Measurements from ENCODE around the gene THBS1.

Gene THBS1

DNA sequence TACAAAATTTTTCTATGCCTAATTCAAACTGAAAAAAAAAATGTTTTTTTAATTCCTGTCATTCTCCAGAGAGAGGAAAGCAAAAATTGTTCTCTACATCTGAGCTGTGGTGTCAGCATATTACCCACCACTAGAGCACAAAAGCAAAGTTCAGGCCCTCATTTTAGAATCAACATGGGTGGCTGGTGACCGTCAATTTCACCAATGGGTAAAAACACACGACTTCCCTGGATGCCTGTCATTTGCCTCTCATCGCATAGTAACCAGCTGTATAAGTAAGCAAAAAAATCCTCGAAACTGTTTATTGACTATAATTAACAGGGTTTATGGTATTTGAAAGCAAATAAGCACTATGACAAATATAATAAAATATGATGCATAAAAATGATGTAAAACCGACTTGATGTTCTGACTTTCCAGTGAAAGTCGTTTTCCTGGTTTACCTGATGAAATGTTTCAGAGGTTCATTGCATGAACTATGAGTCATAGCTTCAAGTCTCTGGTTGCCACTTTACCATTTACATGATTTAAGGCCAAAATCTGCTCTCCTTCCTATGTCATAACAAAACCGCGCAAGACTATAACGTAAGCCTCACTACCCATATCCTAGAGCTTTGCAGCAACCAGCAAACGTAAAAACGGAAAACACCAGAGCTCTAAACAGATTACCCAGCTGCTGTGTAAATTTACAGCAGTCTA, 60.5 kb downstream of the THBS1 start:
- DNase-seq = no peak

DNA sequence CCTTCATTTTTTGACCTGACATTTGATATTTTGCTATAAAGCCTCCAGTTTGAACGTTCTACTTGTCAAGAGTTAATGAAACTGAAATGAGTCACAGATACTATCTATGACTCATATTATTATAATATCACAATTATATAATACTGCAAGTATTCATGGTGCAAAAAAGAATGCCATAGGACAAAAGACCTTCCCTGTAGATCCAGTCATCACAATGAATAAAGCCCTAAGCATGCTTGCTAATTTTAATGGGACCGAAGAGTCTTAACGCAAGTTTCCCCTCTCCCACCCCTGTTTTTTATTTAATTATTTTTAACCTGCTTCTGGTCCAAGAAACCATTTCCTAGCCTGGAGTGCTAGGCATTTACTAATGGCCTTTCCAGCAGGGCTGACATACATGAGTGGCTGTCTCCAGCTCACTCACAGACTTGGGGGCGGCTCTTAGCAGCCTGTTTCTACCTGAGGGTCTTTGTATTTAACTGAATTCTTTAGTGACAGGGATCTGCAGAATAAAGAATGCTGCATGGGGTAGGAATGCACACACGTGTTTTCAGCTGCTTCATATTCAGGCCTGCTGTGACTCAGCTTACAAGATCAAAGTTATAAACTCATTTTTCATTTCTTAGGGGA, 61.2 kb downstream of the THBS1 start:
- DNase-seq = no peak

DNA sequence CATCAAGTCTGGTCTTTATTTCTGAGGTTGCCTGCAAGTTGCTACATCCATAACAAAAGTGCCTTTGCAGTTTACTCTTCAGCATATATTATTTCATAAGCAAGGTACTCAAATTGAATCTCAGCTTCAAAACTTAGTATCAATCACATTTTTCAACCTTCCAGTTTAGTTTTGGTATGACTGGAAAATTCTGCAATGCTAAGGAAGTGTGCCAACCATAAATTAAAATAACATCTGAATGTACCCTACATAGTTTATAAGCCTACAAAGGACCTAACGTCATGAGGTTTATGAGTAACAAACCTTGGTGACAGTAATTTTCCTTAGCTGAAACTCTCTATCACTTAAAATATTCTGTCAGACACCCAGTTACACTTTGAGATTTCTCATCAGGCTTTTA, 62.8 kb downstream of the THBS1 start:
- DNase-seq = no peak

DNA sequence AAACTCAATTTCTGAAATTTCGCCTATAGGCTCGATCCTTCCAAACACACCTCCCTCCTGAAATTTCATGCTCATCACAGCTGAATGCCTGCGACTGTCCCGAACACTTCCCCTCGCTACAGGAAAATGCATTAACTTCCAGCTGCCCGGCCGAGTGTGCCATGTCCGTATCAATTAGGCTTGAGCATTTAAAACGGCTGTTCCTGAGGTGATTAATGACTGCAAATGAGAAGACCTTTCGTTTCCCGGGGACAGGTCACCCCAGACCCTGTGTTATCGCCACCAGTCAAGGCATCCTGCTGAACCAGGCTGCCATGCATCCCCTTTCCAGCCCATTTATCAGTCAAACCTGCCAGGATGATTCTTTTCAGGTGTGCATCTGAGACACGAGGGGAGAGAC, 63.3 kb downstream of the THBS1 start:
- no peak for DNase-seq

DNA sequence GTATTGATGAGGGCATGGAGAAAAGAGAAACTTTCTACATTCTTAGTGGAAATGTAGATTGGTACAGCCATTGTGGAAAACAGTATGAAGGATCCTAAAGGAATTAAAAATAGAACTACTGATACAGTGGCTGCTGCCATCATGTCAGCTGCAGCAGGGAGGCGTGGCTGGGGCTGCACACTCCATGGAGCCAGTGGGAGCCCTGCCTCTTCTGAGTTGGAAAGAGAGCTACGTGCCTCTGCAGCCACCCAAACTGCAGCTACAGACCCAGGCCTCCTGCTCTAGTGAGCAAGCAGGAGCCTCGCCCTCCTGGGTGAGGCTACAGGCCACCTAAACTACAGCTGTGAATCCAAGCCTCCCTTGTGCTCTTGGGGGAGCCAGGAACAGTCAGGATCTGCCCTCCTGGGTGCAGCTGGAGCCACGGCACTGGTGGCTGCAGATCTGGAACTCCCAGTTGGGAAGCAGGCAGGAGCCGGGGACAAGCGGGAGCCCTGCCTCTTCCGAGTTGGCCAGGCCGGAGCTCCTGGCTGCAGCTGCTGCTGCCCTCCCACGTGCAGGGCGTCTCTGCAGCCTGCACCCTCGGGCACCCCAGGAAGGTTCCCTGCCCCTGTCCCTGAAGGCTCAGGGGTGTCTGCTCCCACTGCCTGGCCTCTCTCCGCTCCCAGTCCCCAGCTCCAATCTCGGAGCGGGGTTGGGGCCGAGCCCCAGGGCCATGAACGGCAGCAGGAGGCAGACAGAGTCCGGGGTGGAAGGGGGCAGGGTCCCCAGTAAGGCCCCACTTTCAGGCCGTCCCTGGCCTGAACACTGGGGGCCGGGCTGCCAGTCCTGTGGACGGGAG, 64.5 kb downstream of the THBS1 start:
- DNase-seq = no peak

DNA sequence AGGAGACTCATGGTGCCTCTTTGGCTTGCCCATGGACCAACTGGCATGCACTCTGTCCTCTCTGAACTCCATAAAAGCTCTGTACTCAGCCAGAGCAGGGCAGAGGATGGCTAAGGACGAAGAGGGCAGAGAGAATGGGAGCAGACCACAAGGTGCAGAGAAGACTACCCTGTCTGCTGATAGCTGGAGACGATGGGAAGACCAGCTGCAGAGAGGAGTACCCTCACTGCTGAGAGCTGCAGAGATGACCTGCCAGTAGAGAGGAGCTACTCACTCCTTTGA, 65.0 kb downstream of the THBS1 start:
- DNase-seq = no peak

DNA sequence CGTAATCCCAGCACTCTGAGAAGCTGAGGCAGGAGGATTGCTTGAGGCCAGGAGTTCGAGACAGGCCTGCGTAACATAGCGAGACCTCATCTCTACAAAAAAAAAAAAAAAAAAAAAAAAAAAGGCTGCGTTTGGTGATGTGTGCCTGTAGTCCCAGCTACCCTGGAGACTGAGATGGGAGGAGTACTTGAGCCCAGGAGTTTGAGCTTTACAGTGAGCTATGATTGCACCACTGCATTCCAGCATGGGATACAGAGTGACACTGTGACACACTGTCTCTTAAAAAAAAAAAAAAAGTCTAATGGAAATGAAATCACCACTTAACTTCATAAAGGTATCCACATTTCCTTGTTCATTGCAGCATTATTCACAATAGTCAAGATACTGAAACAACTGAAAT, 65.5 kb downstream of the THBS1 start:
- no peak for DNase-seq

All from activated CD4-positive, alpha-beta T cell treated with anti-CD3 and anti-CD28 coated beads for 4 hours (primary cell).